ENCODE measurements around the gene ZNF330. TPM values are rescaled to one million over a fixed set of nuclear protein-coding genes. Genes with fewer than 3 reads are reported as not detected.

ZNF330 gene
- total RNA-seq, 4 donors from 2014 or later: 13.4 to 23.0 (median 19.4) TPM

- TF ChIP-seq CTCF (IDR thresholded peaks at IDR 0.05) (no peak), POLR2A (IDR thresholded peaks at IDR 0.05) (no peak)
- H3K4me3 ChIP-seq (ENCODE audit: low read depth, poor library complexity, severe bottlenecking): no peak overlapping the region
- intact Hi-C loops (cut with DNase I; ENCODE audit: low total_unique reads): no loop called here
- no peak for DNase-seq (ENCODE audit: low spot score in 2 of 2)
These were observed 33.6 kb downstream of the ZNF330 start for GRCh38 chr4:141254326-141254725.

DNA sequence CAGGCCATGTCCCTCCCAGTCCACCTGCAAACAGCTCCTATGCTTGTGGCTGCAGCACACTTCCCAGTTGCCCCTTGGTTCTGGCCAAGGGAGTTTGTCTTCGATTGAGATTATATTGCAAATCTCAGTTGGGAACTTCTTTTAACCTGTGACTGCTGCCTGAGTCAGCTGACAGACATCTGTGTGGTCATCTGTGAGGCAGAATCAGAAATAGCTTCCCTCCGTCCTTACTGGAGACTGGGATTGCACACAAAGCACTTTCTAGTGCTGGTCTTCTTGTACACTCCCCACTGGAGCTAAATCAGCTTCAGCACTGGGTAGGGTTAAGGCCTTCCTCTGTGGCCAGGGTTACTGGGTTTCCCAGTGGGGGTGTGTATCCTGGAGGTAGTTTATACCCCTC, 34.3 kb downstream of the ZNF330 start:
- intact Hi-C loops (cut with DNase I; ENCODE audit: low total_unique reads): no loop called here
- TF ChIP-seq POLR2A (IDR thresholded peaks at IDR 0.05) (no peak), CTCF (IDR thresholded peaks at IDR 0.05) (no peak)
- 74 to 83% methylated on average over 2 of the region's 2 CpGs for WGBS, 2 donors
- H3K4me3 ChIP-seq (ENCODE audit: low read depth, poor library complexity, severe bottlenecking): no peak overlapping the region
- DNase-seq (ENCODE audit: low spot score in 2 of 2): no peak

DNA sequence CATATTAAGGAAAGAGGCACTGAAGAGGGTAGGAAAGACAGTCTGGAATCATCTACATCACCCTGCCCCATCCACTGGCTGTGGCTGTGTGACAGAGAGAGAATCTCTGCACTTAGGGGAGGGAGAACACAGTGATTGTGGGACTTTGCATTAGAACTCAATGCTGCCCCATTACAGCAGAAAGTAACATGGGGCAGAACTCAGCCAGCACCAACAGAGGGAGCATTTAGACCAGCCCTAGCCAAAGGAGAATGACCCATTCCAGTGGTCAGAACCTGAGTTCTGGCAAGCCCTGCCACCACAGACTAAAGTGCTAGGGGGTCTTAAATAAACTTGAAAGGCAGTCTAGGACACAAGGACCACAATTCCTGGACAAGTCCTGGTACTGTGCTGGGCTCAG, 37.9 kb downstream of the ZNF330 start:
- intact Hi-C loops (cut with DNase I; ENCODE audit: low total_unique reads): no loop called here
- no peak for TF ChIP-seq POLR2A (IDR thresholded peaks at IDR 0.05)
- no peak overlapping the region for H3K4me3 ChIP-seq (ENCODE audit: low read depth, poor library complexity, severe bottlenecking)

DNA sequence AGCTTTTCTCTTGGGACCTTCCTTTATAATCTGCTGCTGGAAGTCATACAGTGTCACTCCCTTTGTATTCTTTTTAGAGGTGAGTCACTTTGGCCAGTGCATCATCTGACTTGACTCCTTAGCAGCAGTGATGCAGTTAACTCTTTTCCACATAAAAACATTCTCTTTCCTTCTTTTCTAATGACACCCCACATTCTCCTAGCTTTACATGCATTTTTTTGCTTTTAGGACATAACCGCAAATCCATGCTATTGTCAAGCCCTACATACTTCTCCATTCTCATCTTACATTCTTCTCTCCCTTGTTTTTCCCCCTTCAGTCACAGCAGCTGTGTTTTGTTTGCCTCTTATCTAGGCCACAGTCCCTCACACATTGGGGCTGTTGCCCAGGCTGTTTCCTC, 55.1 kb downstream of the ZNF330 start:
- no peak for TF ChIP-seq CTCF (IDR thresholded peaks at IDR 0.05)
- no peak for TF ChIP-seq POLR2A (IDR thresholded peaks at IDR 0.05)
- whole genome bisulfite sequencing, 2 donors: 84 to 90% methylated on average over 1 of the region's 1 CpG
- intact Hi-C loops (cut with DNase I; ENCODE audit: low total_unique reads): no loop called here
- DNase-seq (ENCODE audit: low spot score in 2 of 2): no peak
- H3K4me3 ChIP-seq (ENCODE audit: low read depth, poor library complexity, severe bottlenecking): no peak overlapping the region

More for the DNA sequence above, 37.9 kb downstream of the ZNF330 start:
- DNase-seq (ENCODE audit: low spot score in 2 of 2): no peak

- intact Hi-C loops (cut with DNase I; ENCODE audit: low total_unique reads): no loop called here
- no peak for DNase-seq (ENCODE audit: low spot score in 2 of 2)
- no peak overlapping the region for H3K4me3 ChIP-seq (ENCODE audit: low read depth, poor library complexity, severe bottlenecking)
- WGBS, 2 donors: 94 to 95% methylated on average over 2 of the region's 2 CpGs
- TF ChIP-seq POLR2A (IDR thresholded peaks at IDR 0.05): no peak
- no peak for TF ChIP-seq CTCF (IDR thresholded peaks at IDR 0.05)
These were observed 62.5 kb downstream of the ZNF330 start for GRCh38 chr4:141283152-141283551.

DNA sequence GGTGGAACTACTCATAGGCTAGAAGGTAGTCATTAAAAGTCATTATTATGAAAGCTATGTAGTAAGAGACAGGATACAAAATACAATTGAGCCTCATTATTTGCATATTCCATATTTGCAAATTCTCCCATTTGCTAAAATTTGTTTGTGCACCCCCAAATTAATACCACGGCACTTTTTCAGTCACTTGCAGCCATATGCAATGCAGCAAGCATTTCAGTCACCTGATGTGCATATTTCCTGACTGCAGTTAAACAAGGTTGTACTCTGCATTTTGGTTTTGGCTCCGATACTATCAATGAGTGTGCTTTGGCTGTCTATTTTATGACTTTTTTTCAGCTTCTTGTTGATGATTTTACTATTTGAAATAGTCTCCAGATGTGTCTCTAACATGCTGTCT, 62.9 kb downstream of the ZNF330 start:
- TF ChIP-seq POLR2A (IDR thresholded peaks at IDR 0.05): no peak
- no peak for TF ChIP-seq CTCF (IDR thresholded peaks at IDR 0.05)
- intact Hi-C loops (cut with DNase I; ENCODE audit: low total_unique reads): no loop called here

More for the DNA sequence above, 62.9 kb downstream of the ZNF330 start:
- no peak overlapping the region for H3K4me3 ChIP-seq (ENCODE audit: low read depth, poor library complexity, severe bottlenecking)
- no peak for DNase-seq (ENCODE audit: low spot score in 2 of 2)
- 60 to 67% methylated on average over 2 of the region's 2 CpGs for WGBS, 2 donors

Other genes starting within 250 kb of the ZNF330 start
- 1 to 10 TPM in 2 of 4 donors, under 1 TPM in 2; 0.65 to 4.8 (median 1.7) TPM for gene RNF150, start 87.4 kb upstream of the ZNF330 start, total RNA-seq